K562 (cell line): ENCODE results near the gene MTMR3. TPM values are rescaled to one million over a fixed set of nuclear protein-coding genes. Genes with fewer than 3 reads are reported as not detected.
A peak's percentile ranks its signal among the peaks of the same experiment; 100 is the strongest.

Source experiments
- DIDO1 ChIP-seq: fragments of 450-650 bp; IDR thresholded peaks from 2 replicates; pipeline ENCODE4 v1.6.1; 2016; ENCODE audit warnings: low read depth, missing biosample characterization, missing genetic modification characterization
- GABPB1 ChIP-seq: sonication (generic); formaldehyde crosslinking; IDR thresholded peaks from 2 replicates; pipeline ENCODE4 v1.8.0; 2022; ENCODE audit warnings: mild to moderate bottlenecking, missing genetic modification reagents
- HNRNPLL ChIP-seq: fragments of 200-400 bp; formaldehyde crosslinking; IDR thresholded peaks from 2 replicates; pipeline ENCODE4 v1.6.1; 2017; ENCODE audit warnings: low read length, low read depth, mild to moderate bottlenecking; ENCODE audit not compliant: poor library complexity, severe bottlenecking
- PURB ChIP-seq: sonication (generic); formaldehyde crosslinking; IDR thresholded peaks from 2 replicates; pipeline ENCODE4 v1.9.0; 2021; ENCODE audit warnings: low read depth, mild to moderate bottlenecking, missing genetic modification reagents
- STAT5A ChIP-seq: IDR thresholded peaks from 2 replicates; pipeline ENCODE4 v1.6.1; 2012; ENCODE audit warnings: low read length, inconsistent platforms, borderline replicate concordance
- U2AF1 ChIP-seq: fragments of 200-400 bp; formaldehyde crosslinking; optimal IDR thresholded peaks from 2 replicates; pipeline ENCODE3; 2017; ENCODE audit warnings: mild to moderate bottlenecking, low read depth, low read length, moderate library complexity
- polyA plus RNA-seq, 8 experiments: library from polyadenylated mRNA; depleted of rRNA in 4 of 8; stranded (reverse) in 5 of 8; unstranded in 3 of 8; fragments of >200 nt; fragmentation: Nextera tagmentation in 2 of 8; fragmentation: Illumina TruSeq in 1 of 8; extraction: Ambion mirVana in 2 of 8; extraction: Trizol in 1 of 8; gene quantifications; 2 replicates each; pipeline versions ENCODE4 v1.2.1 to v1.2.3, GENCODE V29; 2011 to 2014; ENCODE audit warnings: inconsistent platforms in 1 of 8, missing spikeins in 1 of 8
- total RNA-seq, 7 experiments: library from RNA; depleted of rRNA in 6 of 7; stranded (reverse); fragments of >200 nt in 6 of 7; fragmentation: Illumina TruSeq in 2 of 7; extraction: Trizol in 2 of 7; gene quantifications; 2 replicates each; pipeline versions ENCODE4 v1.2.1 to v1.2.3, GENCODE V29; 2011 to 2021; ENCODE audit warnings: low replicate concordance in 1 of 7
- TF ChIP-seq, protein P1 (sequence below): fragments of 450-650 bp; formaldehyde crosslinking; IDR thresholded peaks from 2 replicates; pipeline ENCODE4 v1.4.0; 2022; ENCODE audit warnings: missing genetic modification characterization
- TF ChIP-seq, protein P2 (sequence below), 2 experiments: fragments of 200-800 bp in 1 of 2; sonication (Bioruptor generic) in 1 of 2; sonication (generic) in 1 of 2; formaldehyde crosslinking in 1 of 2; IDR thresholded peaks in 1 of 2; conservative IDR thresholded peaks in 1 of 2; 2 replicates each; pipeline versions ENCODE4 v1.5.0 to v1.6.1; 2016 to 2020; ENCODE audit warnings: missing compliant biosample characterization in 1 of 2, missing genetic modification characterization in 1 of 2, missing genetic modification reagents in 1 of 2
- TF ChIP-seq, protein P3 (sequence below): fragments of 200-600 bp; sonication (generic); IDR thresholded peaks from one replicate; pipeline ENCODE4 v1.6.1; 2012; ENCODE audit warnings: mild to moderate bottlenecking, low read depth, low read length, inconsistent platforms
- TF ChIP-seq, protein P4 (sequence below): IDR thresholded peaks from 2 replicates; pipeline ENCODE4 v1.6.1; 2016; ENCODE audit warnings: missing genetic modification characterization, missing compliant biosample characterization

Gene MTMR3
- total and polyA plus RNA-seq, 9 of the 15 experiments (the other 6 are each of a cell fraction or from before 2014, with no cell fraction given) = 1.6 to 13.7 (median 7.9) TPM

- TF ChIP-seq, protein P1, sequence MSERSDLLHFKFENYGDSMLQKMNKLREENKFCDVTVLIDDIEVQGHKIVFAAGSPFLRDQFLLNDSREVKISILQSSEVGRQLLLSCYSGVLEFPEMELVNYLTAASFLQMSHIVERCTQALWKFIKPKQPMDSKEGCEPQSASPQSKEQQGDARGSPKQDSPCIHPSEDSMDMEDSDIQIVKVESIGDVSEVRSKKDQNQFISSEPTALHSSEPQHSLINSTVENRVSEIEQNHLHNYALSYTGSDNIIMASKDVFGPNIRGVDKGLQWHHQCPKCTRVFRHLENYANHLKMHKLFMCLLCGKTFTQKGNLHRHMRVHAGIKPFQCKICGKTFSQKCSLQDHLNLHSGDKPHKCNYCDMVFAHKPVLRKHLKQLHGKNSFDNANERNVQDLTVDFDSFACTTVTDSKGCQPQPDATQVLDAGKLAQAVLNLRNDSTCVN (CRISPR knock-in tag) = no peak
- TF ChIP-seq HNRNPLL (no peak), STAT5A (no peak), GABPB1 (0 out of 2 replicates have a peak, but pooled peaks have one; percentile 40), PURB (CRISPR knock-in tag) (no peak), U2AF1 (no peak), DIDO1 (tag) (no peak)
- TF ChIP-seq, protein P2, sequence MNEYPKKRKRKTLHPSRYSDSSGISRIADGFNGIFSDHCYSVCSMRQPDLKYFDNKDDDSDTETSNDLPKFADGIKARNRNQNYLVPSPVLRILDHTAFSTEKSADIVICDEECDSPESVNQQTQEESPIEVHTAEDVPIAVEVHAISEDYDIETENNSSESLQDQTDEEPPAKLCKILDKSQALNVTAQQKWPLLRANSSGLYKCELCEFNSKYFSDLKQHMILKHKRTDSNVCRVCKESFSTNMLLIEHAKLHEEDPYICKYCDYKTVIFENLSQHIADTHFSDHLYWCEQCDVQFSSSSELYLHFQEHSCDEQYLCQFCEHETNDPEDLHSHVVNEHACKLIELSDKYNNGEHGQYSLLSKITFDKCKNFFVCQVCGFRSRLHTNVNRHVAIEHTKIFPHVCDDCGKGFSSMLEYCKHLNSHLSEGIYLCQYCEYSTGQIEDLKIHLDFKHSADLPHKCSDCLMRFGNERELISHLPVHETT (CRISPR knock-in tag; conservative IDR thresholded peaks at IDR 0.05 in 1 of 2, IDR thresholded peaks at IDR 0.05 in 1 of 2) = peak in 1 of 2 experiments; percentile 54; a peak in 1 of 4 replicates
- TF ChIP-seq, protein P3, sequence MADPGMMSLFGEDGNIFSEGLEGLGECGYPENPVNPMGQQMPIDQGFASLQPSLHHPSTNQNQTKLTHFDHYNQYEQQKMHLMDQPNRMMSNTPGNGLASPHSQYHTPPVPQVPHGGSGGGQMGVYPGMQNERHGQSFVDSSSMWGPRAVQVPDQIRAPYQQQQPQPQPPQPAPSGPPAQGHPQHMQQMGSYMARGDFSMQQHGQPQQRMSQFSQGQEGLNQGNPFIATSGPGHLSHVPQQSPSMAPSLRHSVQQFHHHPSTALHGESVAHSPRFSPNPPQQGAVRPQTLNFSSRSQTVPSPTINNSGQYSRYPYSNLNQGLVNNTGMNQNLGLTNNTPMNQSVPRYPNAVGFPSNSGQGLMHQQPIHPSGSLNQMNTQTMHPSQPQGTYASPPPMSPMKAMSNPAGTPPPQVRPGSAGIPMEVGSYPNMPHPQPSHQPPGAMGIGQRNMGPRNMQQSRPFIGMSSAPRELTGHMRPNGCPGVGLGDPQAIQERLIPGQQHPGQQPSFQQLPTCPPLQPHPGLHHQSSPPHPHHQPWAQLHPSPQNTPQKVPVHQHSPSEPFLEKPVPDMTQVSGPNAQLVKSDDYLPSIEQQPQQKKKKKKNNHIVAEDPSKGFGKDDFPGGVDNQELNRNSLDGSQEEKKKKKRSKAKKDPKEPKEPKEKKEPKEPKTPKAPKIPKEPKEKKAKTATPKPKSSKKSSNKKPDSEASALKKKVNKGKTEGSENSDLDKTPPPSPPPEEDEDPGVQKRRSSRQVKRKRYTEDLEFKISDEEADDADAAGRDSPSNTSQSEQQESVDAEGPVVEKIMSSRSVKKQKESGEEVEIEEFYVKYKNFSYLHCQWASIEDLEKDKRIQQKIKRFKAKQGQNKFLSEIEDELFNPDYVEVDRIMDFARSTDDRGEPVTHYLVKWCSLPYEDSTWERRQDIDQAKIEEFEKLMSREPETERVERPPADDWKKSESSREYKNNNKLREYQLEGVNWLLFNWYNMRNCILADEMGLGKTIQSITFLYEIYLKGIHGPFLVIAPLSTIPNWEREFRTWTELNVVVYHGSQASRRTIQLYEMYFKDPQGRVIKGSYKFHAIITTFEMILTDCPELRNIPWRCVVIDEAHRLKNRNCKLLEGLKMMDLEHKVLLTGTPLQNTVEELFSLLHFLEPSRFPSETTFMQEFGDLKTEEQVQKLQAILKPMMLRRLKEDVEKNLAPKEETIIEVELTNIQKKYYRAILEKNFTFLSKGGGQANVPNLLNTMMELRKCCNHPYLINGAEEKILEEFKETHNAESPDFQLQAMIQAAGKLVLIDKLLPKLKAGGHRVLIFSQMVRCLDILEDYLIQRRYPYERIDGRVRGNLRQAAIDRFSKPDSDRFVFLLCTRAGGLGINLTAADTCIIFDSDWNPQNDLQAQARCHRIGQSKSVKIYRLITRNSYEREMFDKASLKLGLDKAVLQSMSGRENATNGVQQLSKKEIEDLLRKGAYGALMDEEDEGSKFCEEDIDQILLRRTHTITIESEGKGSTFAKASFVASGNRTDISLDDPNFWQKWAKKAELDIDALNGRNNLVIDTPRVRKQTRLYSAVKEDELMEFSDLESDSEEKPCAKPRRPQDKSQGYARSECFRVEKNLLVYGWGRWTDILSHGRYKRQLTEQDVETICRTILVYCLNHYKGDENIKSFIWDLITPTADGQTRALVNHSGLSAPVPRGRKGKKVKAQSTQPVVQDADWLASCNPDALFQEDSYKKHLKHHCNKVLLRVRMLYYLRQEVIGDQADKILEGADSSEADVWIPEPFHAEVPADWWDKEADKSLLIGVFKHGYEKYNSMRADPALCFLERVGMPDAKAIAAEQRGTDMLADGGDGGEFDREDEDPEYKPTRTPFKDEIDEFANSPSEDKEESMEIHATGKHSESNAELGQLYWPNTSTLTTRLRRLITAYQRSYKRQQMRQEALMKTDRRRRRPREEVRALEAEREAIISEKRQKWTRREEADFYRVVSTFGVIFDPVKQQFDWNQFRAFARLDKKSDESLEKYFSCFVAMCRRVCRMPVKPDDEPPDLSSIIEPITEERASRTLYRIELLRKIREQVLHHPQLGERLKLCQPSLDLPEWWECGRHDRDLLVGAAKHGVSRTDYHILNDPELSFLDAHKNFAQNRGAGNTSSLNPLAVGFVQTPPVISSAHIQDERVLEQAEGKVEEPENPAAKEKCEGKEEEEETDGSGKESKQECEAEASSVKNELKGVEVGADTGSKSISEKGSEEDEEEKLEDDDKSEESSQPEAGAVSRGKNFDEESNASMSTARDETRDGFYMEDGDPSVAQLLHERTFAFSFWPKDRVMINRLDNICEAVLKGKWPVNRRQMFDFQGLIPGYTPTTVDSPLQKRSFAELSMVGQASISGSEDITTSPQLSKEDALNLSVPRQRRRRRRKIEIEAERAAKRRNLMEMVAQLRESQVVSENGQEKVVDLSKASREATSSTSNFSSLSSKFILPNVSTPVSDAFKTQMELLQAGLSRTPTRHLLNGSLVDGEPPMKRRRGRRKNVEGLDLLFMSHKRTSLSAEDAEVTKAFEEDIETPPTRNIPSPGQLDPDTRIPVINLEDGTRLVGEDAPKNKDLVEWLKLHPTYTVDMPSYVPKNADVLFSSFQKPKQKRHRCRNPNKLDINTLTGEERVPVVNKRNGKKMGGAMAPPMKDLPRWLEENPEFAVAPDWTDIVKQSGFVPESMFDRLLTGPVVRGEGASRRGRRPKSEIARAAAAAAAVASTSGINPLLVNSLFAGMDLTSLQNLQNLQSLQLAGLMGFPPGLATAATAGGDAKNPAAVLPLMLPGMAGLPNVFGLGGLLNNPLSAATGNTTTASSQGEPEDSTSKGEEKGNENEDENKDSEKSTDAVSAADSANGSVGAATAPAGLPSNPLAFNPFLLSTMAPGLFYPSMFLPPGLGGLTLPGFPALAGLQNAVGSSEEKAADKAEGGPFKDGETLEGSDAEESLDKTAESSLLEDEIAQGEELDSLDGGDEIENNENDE = no peak
- TF ChIP-seq, protein P4, sequence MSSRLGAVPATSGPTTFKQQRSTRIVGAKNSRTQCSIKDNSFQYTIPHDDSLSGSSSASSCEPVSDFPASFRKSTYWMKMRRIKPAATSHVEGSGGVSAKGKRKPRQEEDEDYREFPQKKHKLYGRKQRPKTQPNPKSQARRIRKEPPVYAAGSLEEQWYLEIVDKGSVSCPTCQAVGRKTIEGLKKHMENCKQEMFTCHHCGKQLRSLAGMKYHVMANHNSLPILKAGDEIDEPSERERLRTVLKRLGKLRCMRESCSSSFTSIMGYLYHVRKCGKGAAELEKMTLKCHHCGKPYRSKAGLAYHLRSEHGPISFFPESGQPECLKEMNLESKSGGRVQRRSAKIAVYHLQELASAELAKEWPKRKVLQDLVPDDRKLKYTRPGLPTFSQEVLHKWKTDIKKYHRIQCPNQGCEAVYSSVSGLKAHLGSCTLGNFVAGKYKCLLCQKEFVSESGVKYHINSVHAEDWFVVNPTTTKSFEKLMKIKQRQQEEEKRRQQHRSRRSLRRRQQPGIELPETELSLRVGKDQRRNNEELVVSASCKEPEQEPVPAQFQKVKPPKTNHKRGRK (tag) = no peak
These were observed at the start of gene MTMR3 (continued) for GRCh38 chr22:29883045-29883774.
